GM12878 (cell line): Measurements from ENCODE around the gene CEP78.
"Not testable (repeated sequence)": the region's sequence is repeated elsewhere in the genome, so short reads cannot be mapped to it uniquely, and the experiment has no call there.

Experiments
- CREB1 ChIP-seq: IDR thresholded peaks from 2 replicates; pipeline ENCODE4 v1.6.1; 2012; ENCODE audit warnings: low read depth, mild to moderate bottlenecking, inconsistent platforms
- KDM1A ChIP-seq: fragments of 200-600 bp; sonication (generic); IDR thresholded peaks from 2 replicates; pipeline ENCODE4 v1.6.1; 2016; ENCODE audit warnings: borderline replicate concordance
- MXI1 ChIP-seq: fragments of 150-350 bp; IDR thresholded peaks from 2 replicates; pipeline ENCODE4 v1.6.1; 2011; ENCODE audit warnings: low read depth, mild to moderate bottlenecking, inconsistent platforms, low read length, improper control_type of control experiment
- SIX5 ChIP-seq: IDR thresholded peaks from 2 replicates; pipeline ENCODE4 v1.6.1; 2011; ENCODE audit warnings: mild to moderate bottlenecking, low read depth, low read length, moderate library complexity; ENCODE audit not compliant: severe bottlenecking
- ZBED1 ChIP-seq: IDR thresholded peaks from 2 replicates; pipeline ENCODE4 v1.6.1; 2016; ENCODE audit warnings: borderline replicate concordance

- not testable (repeated sequence) for TF ChIP-seq MXI1, SIX5, KDM1A, ZBED1, CREB1
These were observed 3.4 kb upstream of the CEP78 start for GRCh38 chr9:78232471-78232870.
